CD4-positive, alpha-beta T cell treated with Interleukin-21 for 1 hour (primary cell): ENCODE results near the gene SAMD11.
A peak's percentile ranks its signal among the peaks of the same experiment; 100 is the strongest.

Source experiments
- DNase-seq: peaks from one replicate; pipeline ENCODE4 v3.0.0-alpha.2; 2020

The SAMD11 gene

DNA sequence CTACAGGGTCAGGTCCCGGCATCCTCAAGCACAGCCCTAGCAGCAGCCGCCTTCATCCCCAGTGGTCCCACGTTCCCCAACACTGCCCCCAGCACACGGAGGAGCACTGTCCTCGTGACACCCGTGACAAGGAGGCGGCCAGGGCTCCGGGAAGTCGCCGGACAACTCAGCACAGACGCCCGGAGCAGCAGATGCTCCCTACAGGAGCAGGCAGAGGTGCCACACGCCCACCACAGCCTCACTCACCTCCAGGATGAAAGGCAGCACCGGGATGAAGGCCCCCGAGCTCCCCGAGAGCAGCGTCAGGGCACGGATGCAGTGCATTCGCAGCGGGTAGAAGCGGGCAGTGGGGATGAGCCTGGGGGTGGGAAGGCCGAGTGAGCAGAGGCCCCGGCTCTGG is 27.2 kb downstream of the SAMD11 start:
- DNase-seq, result no peak

DNA sequence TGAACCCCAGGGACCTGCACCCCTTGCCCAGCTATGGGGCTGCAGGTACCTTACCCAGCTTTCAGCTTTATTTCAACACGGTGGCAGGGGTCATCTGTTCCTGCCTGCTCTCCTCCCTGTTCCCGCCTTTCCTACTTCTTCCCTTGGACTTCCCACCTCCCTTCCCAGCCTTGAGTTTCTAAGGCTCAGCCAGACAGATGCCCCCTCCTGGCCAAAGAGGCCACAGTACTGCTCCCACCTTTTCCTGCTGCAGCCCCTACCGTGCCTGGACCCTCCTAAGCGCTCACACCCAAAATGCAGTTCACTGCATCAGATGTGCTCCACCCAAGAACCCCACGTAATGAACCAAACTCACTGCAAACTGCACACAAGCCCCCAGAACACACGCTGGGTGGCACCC is 27.6 kb downstream of the SAMD11 start:
- no peak for DNase-seq

DNA sequence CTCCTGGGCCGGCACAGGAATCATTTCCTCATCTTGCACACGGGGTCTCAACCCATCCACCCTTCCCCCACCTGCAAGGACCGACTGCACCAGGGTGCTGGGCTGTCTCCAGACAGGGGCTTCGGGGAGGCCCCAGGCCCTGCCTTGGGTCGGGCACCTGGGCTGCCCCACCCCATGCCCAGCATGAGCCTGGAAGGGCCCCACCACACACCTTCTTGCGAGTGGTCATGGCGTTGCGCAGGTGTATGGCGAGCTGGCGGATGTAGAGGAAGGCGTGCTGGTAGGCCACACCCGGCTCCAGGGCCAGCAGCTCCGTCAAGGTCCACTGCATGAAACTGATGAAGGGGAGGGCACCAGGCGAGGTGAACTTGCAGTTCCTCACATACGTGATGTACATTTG is 28.5 kb downstream of the SAMD11 start:
- DNase-seq, result no peak

DNA sequence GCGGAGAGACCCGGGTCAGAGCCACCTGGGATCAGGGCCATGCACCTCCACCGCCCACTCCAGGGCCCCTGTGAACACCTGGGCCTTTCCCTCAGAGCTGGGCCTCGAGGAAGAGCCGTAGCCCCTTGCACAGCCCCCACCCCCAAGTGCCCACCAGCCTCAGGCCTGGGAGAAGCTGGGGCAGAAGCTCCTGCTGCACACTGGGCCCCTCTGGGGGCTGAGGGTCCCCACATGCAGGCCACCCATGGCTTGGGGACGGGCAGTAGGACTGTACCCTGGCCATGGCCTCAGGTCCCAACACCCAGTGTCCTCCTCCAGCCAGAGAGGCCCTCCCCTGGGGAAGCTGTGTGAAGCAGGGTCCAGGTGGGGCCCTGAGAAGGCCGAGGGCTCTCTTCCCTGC is 28.9 kb downstream of the SAMD11 start:
- DNase-seq, result no peak

DNA sequence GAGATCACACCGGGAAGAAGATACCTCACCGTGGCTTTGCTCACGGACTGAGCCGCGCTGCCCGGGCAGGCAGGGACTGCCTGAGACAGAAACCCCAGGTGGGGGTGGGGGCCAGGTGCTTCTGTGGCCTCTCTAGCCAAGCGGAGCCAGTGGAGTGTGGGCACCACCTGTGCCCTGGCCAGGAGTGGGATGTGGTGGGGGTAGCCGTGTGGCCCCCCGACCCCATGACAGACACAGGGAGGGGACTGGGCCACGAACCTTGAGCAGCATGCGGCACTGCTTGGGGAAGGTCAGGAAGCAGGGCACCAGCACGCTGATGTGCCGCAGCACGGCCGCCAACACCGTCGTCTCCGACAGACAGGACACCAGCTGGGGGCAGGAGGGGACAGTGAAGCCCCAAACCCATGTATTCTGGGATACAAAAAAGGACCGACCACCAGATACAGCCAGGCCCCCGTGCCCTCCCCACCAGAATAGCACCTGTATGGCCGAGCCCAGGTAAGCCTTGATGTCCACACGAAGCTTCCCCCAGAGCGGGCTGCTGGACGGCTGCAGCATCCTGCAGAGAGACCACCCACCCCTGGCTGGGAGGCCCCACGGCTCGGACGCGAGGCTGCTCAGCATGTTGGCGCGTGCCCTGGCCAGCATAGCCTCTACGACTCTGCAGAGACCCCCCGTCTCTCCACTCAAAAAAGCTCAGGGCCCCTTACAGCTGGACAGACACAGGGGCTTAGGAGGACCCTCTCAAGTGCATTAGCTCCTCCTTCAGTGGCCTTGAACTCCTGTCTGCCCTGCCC is 30.0 kb downstream of the SAMD11 start:
- no peak for DNase-seq

DNA sequence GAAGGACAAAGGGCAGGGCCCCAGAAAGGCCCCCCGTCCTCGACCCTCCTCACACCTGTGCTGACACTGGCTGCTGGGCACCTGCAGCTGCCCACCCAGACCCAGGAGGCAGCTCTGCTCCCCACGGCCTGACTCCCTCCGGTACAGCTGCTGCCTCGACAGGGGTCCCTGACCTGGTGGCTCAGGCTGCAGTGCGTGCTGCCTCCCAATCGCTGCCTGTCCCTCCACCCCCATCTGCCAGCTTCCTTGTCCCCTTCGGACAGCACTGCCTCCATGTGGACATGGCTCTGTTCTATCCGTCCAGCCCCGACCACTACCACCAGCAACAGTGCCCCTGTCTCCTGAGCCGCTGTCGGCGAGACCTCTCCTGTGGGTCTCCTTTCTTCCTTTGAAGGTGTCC is 31.2 kb downstream of the SAMD11 start:
- no peak for DNase-seq

DNA sequence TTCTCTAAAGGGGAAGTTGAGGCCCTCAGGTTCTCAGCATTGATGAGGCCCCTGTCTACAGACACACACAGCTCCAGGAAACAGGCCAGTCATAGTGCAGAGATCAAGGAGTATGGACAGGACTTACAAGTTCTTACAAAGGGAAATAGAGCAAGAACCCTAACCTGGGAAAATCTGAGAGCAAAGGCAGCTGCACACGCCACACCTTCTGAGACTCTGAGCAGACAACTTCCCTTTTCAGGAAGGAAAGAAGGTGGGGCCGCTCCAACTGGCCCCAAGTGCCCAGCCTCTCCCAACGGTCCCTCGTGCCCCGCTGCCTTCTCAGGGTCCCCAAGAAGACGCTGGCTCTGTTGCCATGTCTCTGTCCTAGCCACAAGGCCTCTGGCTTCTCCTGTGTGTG is 31.8 kb downstream of the SAMD11 start:
- no peak for DNase-seq

DNA sequence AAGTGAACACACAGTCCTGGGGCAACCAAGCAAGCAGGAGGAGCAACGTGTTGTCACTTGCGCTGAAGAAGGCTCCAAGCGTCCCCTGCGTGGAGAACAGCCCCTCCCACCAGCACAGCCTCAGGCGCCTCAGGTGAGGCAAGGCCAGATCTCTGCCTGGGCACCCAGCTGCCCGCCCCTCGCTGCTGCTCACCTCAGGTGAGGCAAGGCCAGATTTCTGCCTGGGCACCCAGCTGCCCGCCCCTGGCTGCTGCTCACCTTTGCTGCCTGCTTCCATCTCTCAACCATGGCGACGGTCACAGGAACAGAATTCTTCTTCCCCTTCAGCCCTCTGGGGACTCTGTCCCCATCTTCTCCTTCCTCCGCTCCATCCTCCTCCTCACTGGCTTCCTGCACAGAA is 32.9 kb downstream of the SAMD11 start:
- DNase-seq, result no peak

DNA sequence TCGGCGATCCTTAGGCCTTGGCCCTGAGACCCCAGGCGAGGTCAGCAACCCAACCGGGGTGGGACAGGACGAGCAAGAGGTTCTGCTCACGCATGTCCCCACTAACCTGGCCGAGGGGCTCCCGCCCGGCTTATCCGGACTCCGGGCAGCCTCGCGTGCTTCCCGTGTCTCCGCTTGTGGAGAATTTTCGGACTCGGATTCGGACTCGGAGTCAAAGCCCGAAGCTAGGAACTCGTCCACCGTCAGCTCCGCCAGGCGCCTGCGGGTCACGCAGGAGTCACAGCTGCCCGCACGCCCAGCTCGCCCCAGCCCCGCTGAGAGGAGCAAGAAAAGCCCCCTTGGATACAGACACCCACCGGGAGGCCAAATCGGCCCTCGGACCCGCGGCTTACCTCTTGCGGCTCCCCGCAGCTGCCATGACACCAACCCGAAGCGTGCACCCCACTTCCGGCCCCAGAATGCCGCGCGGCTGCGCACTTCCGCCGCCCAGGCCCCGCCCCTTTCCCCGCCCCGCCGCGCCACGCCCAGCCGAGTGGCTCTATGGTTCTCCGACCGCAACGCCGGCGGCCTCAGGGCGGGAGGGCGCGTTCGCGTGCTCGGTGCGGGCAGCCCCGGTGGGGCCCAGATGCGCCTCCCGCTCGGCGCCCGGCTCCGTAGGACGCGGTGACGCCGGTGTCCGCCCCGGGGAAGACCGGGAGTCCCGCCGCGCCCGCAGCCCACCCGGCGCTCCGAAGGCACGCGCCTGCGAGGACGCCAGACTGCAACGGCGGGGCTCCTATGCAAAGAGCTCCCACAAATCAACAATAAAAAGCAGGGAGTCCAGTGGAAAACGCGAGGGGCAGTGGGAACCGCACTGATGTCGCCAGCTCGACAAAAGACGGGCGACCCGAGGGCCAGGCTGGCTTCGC is 35.4 kb downstream of the SAMD11 start, which contains the start of gene NOC2L:
TSS of gene NOC2L (minus strand) at position 434 of the 908 bp plus-strand sequence. CDS start at position 418, 16 bp downstream.
- DNase-seq, result peak; percentile 97

DNA sequence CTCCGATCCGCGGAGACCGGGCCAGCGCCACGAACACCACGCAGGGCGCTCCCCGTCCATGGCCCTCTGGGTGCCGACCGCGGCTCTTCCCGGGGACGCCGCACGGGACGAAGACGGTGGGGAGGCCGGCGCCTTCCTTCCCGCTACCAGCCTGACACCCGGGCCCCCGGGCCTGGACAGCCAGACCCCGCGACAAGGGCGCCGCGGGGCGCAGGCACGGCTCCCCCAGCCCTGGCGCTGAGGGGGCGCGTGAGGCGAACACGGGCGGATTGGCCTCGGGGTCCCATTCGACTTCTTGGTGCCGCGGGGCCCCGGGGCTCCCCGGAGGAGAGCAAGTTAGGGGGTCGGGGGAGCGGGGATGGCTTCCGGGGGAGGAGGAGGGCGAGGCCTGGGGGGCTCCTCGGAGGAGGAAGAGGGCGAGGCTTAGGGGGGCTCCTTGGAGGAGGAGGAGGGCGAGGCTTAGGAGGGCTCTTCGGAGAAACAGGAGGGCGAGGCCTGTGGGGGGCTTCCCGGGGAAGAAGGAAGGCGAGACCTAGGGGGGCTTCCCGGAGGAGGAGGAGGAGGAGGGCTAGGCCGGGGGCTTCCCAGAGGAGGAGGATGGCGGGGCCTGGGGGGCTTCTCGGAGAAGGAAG is 36.1 kb downstream of the SAMD11 start:
- DNase-seq, result no peak

DNA sequence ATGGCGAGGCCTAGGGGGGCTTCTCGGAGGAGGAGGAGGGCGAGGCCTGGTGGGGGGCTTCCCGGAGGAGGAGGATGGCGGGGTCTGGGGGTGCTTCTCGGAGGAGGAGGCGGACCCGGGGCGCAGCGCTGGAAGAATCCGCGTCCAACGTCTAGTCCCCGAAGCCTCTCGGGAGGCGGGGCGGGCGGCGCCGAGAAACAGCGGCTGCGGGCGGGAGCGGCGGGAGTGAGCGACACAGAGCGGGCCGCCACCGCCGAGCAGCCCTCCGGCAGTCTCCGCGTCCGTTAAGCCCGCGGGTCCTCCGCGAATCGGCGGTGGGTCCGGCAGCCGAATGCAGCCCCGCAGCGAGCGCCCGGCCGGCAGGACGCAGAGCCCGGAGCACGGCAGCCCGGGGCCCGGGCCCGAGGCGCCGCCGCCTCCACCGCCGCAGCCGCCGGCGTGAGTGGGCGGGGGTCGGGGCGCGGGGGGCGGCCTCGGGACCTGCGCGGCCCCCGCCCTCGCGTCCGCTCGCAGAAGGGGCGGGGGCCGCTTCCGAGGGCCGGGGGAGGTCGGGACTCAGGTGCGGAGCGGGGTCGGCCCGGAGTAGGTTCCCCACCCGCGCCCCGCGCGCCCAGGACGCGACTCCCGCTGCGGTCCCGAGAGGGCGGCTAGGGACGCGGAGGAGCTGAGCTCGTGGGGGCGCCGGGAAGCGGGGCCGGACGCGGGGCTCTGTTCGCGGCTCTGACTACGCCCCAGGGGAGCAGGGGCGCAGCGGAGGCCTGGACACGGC is 36.8 kb downstream of the SAMD11 start, which contains the start of gene KLHL17:
TSS of gene KLHL17 (plus strand) at position 222 of the 769 bp plus-strand sequence. CDS start at position 332, 110 bp downstream.
- DNase-seq, result peak; percentile 80

DNA sequence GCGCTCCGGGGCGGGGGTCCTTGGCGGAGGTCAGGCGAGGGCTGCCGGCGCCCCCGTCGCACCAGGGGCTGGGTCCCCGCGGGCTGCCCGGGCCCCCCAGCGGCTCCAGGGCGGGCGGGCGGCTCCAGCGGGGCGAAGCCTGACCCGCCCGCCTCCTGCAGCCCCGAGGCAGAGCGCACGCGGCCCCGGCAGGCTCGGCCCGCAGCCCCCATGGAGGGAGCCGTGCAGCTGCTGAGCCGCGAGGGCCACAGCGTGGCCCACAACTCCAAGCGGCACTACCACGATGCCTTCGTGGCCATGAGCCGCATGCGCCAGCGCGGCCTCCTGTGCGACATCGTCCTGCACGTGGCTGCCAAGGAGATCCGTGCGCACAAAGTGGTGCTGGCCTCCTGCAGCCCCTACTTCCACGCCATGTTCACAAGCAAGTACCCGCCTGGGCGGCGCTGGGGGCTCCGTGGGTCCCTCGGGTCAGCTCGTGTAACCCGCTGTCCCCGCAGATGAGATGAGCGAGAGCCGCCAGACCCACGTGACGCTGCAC is 37.5 kb downstream of the SAMD11 start:
- DNase-seq, result no peak

DNA sequence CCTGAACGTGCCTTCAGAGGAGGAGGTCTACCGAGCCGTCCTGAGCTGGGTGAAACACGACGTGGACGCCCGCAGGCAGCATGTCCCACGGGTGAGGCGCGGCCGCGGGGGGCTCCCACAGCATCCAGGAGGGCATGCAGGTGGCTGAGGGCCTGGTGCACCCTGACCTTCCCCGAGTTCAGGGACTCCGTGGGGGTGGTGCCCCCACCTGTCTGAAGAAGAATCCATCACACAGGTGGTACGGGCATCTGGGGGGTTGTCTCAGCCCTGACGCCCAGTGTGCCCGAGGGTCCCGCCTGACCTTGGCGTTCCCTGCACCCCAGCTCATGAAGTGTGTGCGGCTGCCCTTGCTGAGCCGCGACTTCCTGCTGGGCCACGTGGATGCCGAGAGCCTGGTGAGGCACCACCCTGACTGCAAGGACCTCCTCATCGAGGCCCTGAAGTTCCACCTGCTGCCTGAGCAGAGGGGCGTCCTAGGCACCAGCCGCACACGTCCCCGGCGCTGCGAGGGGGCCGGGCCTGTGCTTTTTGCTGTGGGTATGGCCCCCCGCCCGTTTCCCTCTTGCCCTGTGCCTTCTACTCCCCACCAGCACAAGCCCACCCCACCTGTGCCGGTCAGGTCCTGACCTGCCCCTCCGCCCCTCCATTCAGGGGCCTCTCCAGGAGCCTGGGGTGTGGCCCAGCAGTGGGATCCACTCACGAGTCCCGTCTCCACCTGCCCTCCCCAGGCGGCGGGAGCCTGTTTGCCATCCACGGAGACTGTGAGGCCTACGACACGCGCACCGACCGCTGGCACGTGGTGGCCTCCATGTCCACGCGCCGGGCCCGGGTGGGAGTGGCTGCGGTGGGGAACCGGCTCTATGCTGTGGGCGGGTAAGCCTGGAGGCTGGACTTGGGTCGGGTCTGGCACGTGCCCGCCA is 38.9 kb downstream of the SAMD11 start:
- no peak for DNase-seq

DNA sequence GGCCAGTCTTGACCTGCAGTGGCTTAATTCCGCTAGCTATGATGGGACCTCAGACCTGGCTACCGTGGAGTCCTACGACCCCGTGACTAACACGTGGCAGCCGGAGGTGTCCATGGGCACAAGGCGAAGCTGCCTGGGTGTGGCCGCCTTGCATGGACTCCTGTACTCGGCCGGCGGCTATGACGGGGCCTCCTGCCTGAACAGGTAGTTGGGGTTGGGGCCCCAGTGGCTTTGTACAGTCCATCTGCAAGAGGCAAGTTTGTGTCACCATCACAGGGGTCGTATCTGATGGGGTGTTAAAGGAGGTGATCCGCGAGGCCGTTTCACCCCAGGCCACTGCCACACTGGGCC is 39.6 kb downstream of the SAMD11 start:
- no peak for DNase-seq

DNA sequence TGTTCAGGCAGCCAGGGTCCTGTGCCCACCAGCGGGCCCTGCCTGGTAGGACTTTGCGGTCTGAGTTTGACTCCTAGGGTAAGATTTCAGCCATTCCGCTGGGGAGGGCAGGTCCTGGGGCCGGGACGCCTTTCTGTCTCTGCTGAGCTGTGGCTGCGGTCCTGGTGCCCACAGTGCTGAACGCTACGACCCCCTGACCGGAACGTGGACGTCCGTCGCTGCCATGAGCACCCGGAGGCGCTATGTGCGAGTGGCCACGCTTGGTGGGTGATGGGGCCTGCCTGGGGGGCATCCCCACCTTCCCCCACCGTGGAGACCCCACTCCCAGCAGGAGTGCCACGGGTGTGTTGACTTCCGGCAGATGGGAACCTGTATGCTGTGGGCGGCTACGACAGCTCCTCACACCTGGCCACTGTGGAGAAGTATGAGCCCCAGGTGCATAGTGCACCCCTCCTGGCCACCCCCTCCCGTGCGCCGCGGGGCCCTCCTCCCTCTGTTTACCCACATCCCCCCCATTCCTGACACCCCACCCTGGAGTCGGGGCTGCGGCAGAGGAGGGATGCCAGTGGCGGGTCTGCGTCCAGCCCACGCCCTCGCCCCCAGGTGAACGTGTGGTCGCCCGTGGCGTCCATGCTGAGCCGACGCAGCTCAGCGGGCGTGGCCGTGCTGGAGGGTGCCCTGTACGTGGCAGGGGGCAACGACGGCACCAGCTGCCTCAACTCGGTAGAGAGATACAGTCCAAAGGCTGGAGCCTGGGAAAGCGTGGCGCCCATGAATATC is 40.2 kb downstream of the SAMD11 start:
- no peak for DNase-seq

DNA sequence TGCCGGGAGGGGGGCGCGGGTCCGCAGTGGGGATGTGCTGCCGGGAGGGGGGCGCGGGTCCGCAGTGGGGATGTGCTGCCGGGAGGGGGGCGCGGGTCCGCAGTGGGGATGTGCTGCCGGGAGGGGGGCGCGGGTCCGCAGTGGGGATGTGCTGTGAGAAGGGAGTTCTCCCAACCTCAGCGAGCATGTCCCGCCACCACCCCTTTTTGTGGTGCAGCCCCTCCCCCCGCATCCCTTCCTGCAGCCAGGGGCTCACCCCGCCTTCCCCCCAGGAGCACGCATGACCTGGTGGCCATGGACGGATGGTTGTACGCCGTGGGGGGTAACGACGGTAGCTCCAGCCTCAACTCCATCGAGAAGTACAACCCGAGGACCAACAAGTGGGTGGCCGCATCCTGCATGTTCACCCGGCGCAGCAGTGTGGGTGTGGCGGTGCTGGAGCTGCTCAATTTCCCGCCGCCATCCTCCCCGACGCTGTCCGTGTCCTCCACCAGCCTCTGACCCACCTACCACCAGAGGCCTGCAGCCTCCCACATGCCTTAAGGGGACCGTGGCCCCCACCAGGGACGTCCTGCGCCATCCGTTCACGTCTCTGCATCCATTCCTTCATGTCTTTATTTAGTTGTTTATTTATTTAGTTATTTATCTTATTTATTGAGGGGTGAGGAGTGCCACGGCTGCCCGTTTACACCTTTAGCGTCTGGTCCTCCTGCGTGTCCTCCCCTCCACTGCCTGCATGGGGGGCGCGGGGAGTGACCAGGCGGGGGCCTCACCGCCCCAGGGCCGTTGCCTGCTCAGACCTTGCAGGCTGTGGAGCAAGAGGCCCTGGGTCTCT is 41.2 kb downstream of the SAMD11 start:
- DNase-seq, result no peak

DNA sequence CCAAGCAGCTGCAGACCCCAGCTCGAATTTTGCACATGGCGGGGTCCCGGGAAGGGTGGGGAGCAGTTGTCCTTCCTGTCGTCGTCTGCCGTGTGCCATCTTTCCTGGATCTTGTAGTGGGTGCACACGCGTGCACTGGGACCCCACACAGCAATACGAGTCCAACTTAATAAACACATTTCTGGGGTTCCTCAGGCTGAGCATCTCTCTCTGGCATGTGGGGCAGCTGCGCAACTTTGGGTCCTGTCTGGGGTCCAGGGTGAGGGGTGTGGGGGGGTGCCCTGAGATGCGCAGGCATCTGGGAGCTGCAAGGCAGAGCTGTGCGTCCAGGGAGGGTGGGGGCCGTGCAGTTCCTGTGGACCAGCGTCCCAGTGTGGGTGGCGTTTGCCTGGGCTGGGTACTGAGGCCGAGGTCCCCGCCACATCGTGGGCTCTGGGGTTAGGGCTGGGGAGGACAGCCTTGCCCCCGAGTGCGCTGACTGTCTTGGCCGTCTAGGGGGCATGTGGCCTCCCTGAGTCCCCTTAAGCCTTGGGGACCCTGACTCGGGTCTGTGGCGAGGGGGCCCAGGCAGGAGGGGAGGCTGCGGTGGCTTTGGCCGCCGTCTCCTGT is 41.9 kb downstream of the SAMD11 start:
- DNase-seq, result no peak

DNA sequence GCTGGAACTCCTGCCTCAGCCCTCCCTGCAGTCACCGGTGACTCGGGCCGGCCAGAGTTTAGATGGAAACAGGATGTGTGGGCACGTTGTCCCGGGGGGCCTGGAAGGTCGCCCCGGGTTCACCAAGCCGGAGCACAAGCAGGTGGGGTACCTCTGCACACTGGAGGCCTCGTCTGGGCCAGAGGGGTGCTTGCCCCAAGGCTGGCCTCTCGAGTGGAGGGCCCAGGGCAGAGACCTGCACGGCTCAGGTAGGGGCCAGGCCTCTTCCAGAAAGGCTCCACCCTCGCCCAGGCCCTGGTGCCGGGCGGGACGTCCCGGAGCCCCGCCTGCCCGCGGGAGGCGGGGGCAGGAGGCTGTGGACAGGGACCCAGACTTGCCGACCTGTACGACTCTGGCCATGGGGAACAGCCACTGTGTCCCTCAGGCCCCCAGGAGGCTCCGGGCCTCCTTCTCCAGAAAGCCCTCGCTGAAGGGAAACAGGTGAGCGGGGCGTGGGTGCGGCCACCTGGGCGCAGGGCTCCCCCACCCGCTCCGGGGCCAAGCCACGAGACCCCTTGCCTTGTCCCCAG is 42.5 kb downstream of the SAMD11 start, which contains the start of gene PLEKHN1:
TSS of gene PLEKHN1 (plus strand) at position 348 of the 569 bp plus-strand sequence. CDS start at position 398, 50 bp downstream.
- peak; percentile 21 for DNase-seq
